OCI-LY7 (cell line): ENCODE measurements around the gene CGN. TPM values are rescaled to one million over a fixed set of nuclear protein-coding genes. Genes with fewer than 3 reads are reported as not detected.

Experiments used
- BruUV-seq: library from RNA; stranded (reverse); fragments of 400-500 nt; replicated peaks from 2 replicates; lab custom pipeline; 2021; lab: Mats Ljungman, UMichigan
- CTCF ChIA-PET: fragments of 300-600 bp; sonication (Branson Sonifier 250); formaldehyde crosslinking; loops from one replicate; lab custom pipeline; 2022; ENCODE audit warnings: antibody characterized with exemption; ENCODE audit not compliant: unreplicated experiment; lab: Charles Lee
- POLR2A ChIA-PET: fragments of 300-600 bp; sonication (Branson Sonifier 250); formaldehyde crosslinking; loops from one replicate; lab custom pipeline; 2022; ENCODE audit warnings: antibody characterized with exemption; lab: Charles Lee
- DNase-seq: peaks from one replicate; pipeline ENCODE4 v3.0.0-alpha.2; 2015; ENCODE audit warnings: low spot score
- H2AFZ ChIP-seq: fragments of 200-600 bp; sonication (generic), shearing (Covaris generic); 2 replicates; pipeline ENCODE4 v1.6.1; 2014; ENCODE audit warnings: mild to moderate bottlenecking, antibody characterized with exemption, low read length, moderate library complexity
- H3K27ac ChIP-seq: fragments of 200-600 bp; sonication (generic); 2 replicates; pipeline ENCODE4 v1.5.1; 2014; ENCODE audit warnings: mixed run types, low read depth, mild to moderate bottlenecking, moderate library complexity, low read length, inconsistent platforms; ENCODE audit not compliant: poor library complexity, severe bottlenecking
- H3K36me3 ChIP-seq: fragments of 200-600 bp; sonication (generic); 2 replicates; pipeline ENCODE4 v1.6.1; 2014; ENCODE audit warnings: mild to moderate bottlenecking, antibody characterized with exemption, low read length, moderate library complexity, mixed read lengths; ENCODE audit not compliant: insufficient read depth
- H3K4me1 ChIP-seq: fragments of 200-600 bp; sonication (generic); 2 replicates; pipeline ENCODE4 v1.5.1; 2014; ENCODE audit warnings: mild to moderate bottlenecking, low read length; ENCODE audit not compliant: insufficient read depth, poor library complexity, severe bottlenecking
- H3K4me2 ChIP-seq: fragments of 200-600 bp; sonication (generic); 2 replicates; pipeline ENCODE4 v1.6.1; 2014; ENCODE audit warnings: mild to moderate bottlenecking, low read length
- H3K4me3 ChIP-seq: fragments of 200-600 bp; sonication (generic); 2 replicates; pipeline ENCODE4 v1.5.1; 2014; ENCODE audit warnings: mild to moderate bottlenecking, low read depth, low read length; ENCODE audit not compliant: poor library complexity, severe bottlenecking
- H3K79me2 ChIP-seq: fragments of 200-600 bp; sonication (generic); 2 replicates; pipeline ENCODE4 v1.6.1; 2016; ENCODE audit warnings: low read depth, mild to moderate bottlenecking, low read length, moderate library complexity, mixed read lengths; ENCODE audit not compliant: insufficient read depth
- H3K9me2 ChIP-seq: fragments of 200-600 bp; sonication (generic); 2 replicates; pipeline ENCODE4 v1.6.1; 2016; ENCODE audit warnings: mild to moderate bottlenecking, low read length, mixed read lengths; ENCODE audit not compliant: insufficient read depth
- H3K9me3 ChIP-seq: fragments of 200-600 bp; sonication (generic); 2 replicates; pipeline ENCODE4 v1.6.1; 2014; ENCODE audit warnings: mild to moderate bottlenecking, mixed run types, low read length, mixed read lengths
- H4K20me1 ChIP-seq: fragments of 200-600 bp; sonication (generic); 2 replicates; pipeline ENCODE4 v1.6.1; 2014; ENCODE audit warnings: mild to moderate bottlenecking, antibody characterized with exemption, low read length, moderate library complexity, mixed read lengths; ENCODE audit not compliant: insufficient read depth
- CTCF ChIP-seq: fragments of 200-600 bp; sonication (generic); conservative IDR thresholded peaks from 2 replicates; pipeline ENCODE4 v1.5.1; 2014; ENCODE audit warnings: mild to moderate bottlenecking, antibody characterized with exemption, low read length, moderate library complexity, mixed read lengths
- EZH2phosphoT487 ChIP-seq: fragments of 200-600 bp; sonication (generic); IDR thresholded peaks from 2 replicates; pipeline ENCODE4 v1.6.1; 2018; ENCODE audit warnings: low read depth, borderline replicate concordance, mild to moderate bottlenecking, mixed run types, antibody characterized with exemption, low read length, moderate library complexity, mixed read lengths
- intact Hi-C: fragments of 100-400 bp; cut with micrococcal nuclease; formaldehyde crosslinking; loops from one replicate; pipeline ENCODE4 v1.10.0; 2022; ENCODE audit not compliant: unreplicated experiment
- total RNA-seq, 2 experiments: library from RNA; depleted of rRNA in 1 of 2; stranded (reverse); fragments of >200 nt in 1 of 2; shearing (Covaris generic) in 1 of 2; gene quantifications; 2 replicates each; pipeline ENCODE4 v1.2.3, GENCODE V29; 2014 to 2022

CGN gene
- total RNA-seq, 2 experiments from 2014 or later, result 1.7 to 5.5 TPM

- intact Hi-C loops, result no loop called here
- H3K9me3 ChIP-seq, result no peaks in the 10 kb centered on the region
- H3K79me2 ChIP-seq, result no peaks in the 10 kb centered on the region
- no peak overlapping the region for H3K27ac ChIP-seq
- TF ChIP-seq CTCF (no peak), EZH2phosphoT487 (no peak)
- no peaks in the 10 kb centered on the region for H4K20me1 ChIP-seq
- no peaks in the 10 kb centered on the region for H3K9me2 ChIP-seq
- no peak overlapping the region for H3K4me2 ChIP-seq
- no peak overlapping the region for H3K4me3 ChIP-seq
- no peak overlapping the region for H2AFZ ChIP-seq
- no peaks in the 10 kb centered on the region for H3K36me3 ChIP-seq
- DNase-seq, result no peak
- H3K4me1 ChIP-seq, result no peaks in the 10 kb centered on the region
- no TSS peak for BruUV-seq
- CTCF ChIA-PET, result no interaction called here
- POLR2A ChIA-PET, result interaction anchor here (1.4 kb wide), 1 partner anchor 9 kb away, joined by 3 read pairs; the partner anchor contains the start of gene CGN
Observed at GRCh38 chr1:151502035-151502700, 9.0 kb upstream of the CGN start.

GRCh38 chr1:151502859-151503780 lies 8.1 kb upstream of the CGN start:
- TF ChIP-seq CTCF, result no peak
- Histone ChIP-seq H3K36me3 (no peaks in the 10 kb centered on the region), H3K9me2 (no peaks in the 10 kb centered on the region), H3K4me3 (no peak overlapping the region), H4K20me1 (no peaks in the 10 kb centered on the region), H3K27ac (no peak overlapping the region), H3K4me2 (no peak overlapping the region), H2AFZ (no peak overlapping the region), H3K4me1 (no peaks in the 10 kb centered on the region), H3K9me3 (no peaks in the 10 kb centered on the region), H3K79me2 (no peaks in the 10 kb centered on the region)
- ChIA-PET POLR2A (interaction anchor here (0.6 to 1.0 kb wide), 4 partner anchors 20 to 939 kb away, joined by 3 to 8 read pairs (median 3); no protein-coding TSS in a partner anchor), CTCF (no interaction called here)
- intact Hi-C loops, result no loop called here
- BruUV-seq, result no TSS peak
- DNase-seq, result no peak
